Measurements from ENCODE around the gene CPLANE2. TPM values are rescaled to one million over a fixed set of nuclear protein-coding genes. Genes with fewer than 3 reads are reported as not detected.

The CPLANE2 gene
- total RNA-seq (1 to 10 TPM; 8.8 to 9.6 TPM), polyA plus RNA-seq (1 to 10 TPM; 1.7 to 2.9 (median 2.7) TPM), total RNA-seq (4.2 to 6.9 (median 5.9) reads per million in 6 experiments)

GRCh38 chr1:16236511-16237342 lies at the start of gene CPLANE2:
Gene CPLANE2 (minus strand): TSS chr1:16237183. CDS start chr1:16236742, 441 bp downstream.
- Mint-ChIP-seq H3K36me3 (peaks cover 0 to 3% (median 0%) of the 10 kb centered on the region in 3 donors), H3K4me1 (peaks cover 9 to 28% (median 20%) of the 10 kb centered on the region in 4 donors), H3K27ac (peak within 1 kb of the TSS; percentile 86 to 99 (median 96)), H3K4me3 (peak within 1 kb of the TSS; percentile 90 to 95 (median 92)), H3K9me3 (no peaks in the 10 kb centered on the region), H3K27me3 (no peaks in the 10 kb centered on the region)
- ATAC-seq (peak; percentile 79 to 83), DNase-seq (peak; percentile 92 to 97 (median 95))
- POLR2A ChIA-PET, result interaction anchor here (0.7 to 1.8 kb wide), 5 partner anchors 19 to 157 kb away, joined by 3 to 18 read pairs (median 3); no protein-coding TSS in a partner anchor

- no peak overlapping the region for H3K4me3 Mint-ChIP-seq
- POLR2A ChIA-PET, result no interaction called here
- H3K27ac Mint-ChIP-seq, result no peak overlapping the region
- peaks cover 0 to 48% (median 2%) of the 10 kb centered on the region in 3 donors for H3K36me3 Mint-ChIP-seq
- no peak for DNase-seq
- ATAC-seq, result no peak
- H3K4me1 Mint-ChIP-seq, result peaks cover 3 to 18% (median 11%) of the 10 kb centered on the region in 4 donors
- H3K9me3 Mint-ChIP-seq, result no peaks in the 10 kb centered on the region
- no peaks in the 10 kb centered on the region for H3K27me3 Mint-ChIP-seq
These were observed 49.1 kb upstream of the CPLANE2 start for GRCh38 chr1:16286122-16286521.

- no peaks in the 10 kb centered on the region for H3K27me3 Mint-ChIP-seq
- no peak for ATAC-seq
- H3K36me3 Mint-ChIP-seq, result peaks cover 0 to 42% (median 0%) of the 10 kb centered on the region in 3 donors
- DNase-seq, result no peak
- POLR2A ChIA-PET, result no interaction called here
- peak overlapping the region in 1 of 10 donors; percentile 40 for H3K27ac Mint-ChIP-seq
- H3K9me3 Mint-ChIP-seq, result no peaks in the 10 kb centered on the region
- H3K4me3 Mint-ChIP-seq, result no peak overlapping the region
- peaks cover 1 to 15% (median 5%) of the 10 kb centered on the region in 4 donors for H3K4me1 Mint-ChIP-seq
These were observed 44.8 kb upstream of the CPLANE2 start for GRCh38 chr1:16281765-16282164.

- DNase-seq, result no peak
- POLR2A ChIA-PET, result interaction anchor here (0.6 kb wide), 2 partner anchors 9 to 115 kb away, joined by 3 to 4 read pairs; no protein-coding TSS in a partner anchor
- Mint-ChIP-seq H3K4me3 (no peak overlapping the region), H3K4me1 (peaks cover 8 to 27% (median 18%) of the 10 kb centered on the region in 4 donors), H3K9me3 (no peaks in the 10 kb centered on the region), H3K27ac (peak overlapping the region in 2 of 10 donors; percentile 37 to 46), H3K27me3 (no peaks in the 10 kb centered on the region), H3K36me3 (peaks cover 0 to 52% (median 0%) of the 10 kb centered on the region in 3 donors)
- ATAC-seq, result no peak
These were observed 42.2 kb upstream of the CPLANE2 start for GRCh38 chr1:16279186-16279585.

GRCh38 chr1:16276302-16277030 lies 39.5 kb upstream of the CPLANE2 start:
- POLR2A ChIA-PET, result no interaction called here

GRCh38 chr1:16275591-16275990 lies 38.6 kb upstream of the CPLANE2 start:
- Mint-ChIP-seq H3K4me3 (no peak overlapping the region), H3K27me3 (no peaks in the 10 kb centered on the region), H3K36me3 (peaks cover 0 to 44% (median 0%) of the 10 kb centered on the region in 3 donors), H3K27ac (no peak overlapping the region), H3K4me1 (peaks cover 15 to 41% (median 30%) of the 10 kb centered on the region in 4 donors), H3K9me3 (no peaks in the 10 kb centered on the region)
- ATAC-seq (no peak), DNase-seq (no peak)
- POLR2A ChIA-PET, result no interaction called here

More at GRCh38 chr1:16276302-16277030, 39.5 kb upstream of the CPLANE2 start:
- DNase-seq, result no peak
- ATAC-seq, result no peak
- Mint-ChIP-seq H3K36me3 (peaks cover 0 to 44% (median 0%) of the 10 kb centered on the region in 3 donors), H3K27me3 (no peaks in the 10 kb centered on the region), H3K4me1 (peaks cover 10 to 32% (median 25%) of the 10 kb centered on the region in 4 donors), H3K9me3 (no peaks in the 10 kb centered on the region), H3K27ac (peak overlapping the region in 1 of 10 donors; percentile 67), H3K4me3 (no peak overlapping the region)

- peaks cover 0 to 29% (median 0%) of the 10 kb centered on the region in 3 donors for H3K36me3 Mint-ChIP-seq
- H3K4me3 Mint-ChIP-seq, result no peak overlapping the region
- POLR2A ChIA-PET, result no interaction called here
These were observed 30.8 kb upstream of the CPLANE2 start for GRCh38 chr1:16267690-16268180.

GRCh38 chr1:16266411-16267118 lies 29.6 kb upstream of the CPLANE2 start:
- peak overlapping the region in 5 of 10 donors; percentile 10 to 73 (median 23) for H3K27ac Mint-ChIP-seq
- peaks cover 0 to 28% (median 0%) of the 10 kb centered on the region in 3 donors for H3K36me3 Mint-ChIP-seq
- no peak for DNase-seq
- H3K4me1 Mint-ChIP-seq, result peaks cover 23 to 43% (median 30%) of the 10 kb centered on the region in 4 donors
- H3K9me3 Mint-ChIP-seq, result no peaks in the 10 kb centered on the region
- no peak overlapping the region for H3K4me3 Mint-ChIP-seq
- ATAC-seq, result no peak
- H3K27me3 Mint-ChIP-seq, result no peaks in the 10 kb centered on the region
- POLR2A ChIA-PET, result no interaction called here

More at GRCh38 chr1:16267690-16268180, 30.8 kb upstream of the CPLANE2 start:
- Mint-ChIP-seq H3K9me3 (no peaks in the 10 kb centered on the region), H3K27me3 (no peaks in the 10 kb centered on the region), H3K4me1 (peaks cover 24 to 45% (median 32%) of the 10 kb centered on the region in 4 donors), H3K27ac (peak overlapping the region in 6 of 10 donors; percentile 3 to 73 (median 18))
- ATAC-seq, result no peak
- no peak for DNase-seq

GRCh38 chr1:16262067-16262466 lies 25.1 kb upstream of the CPLANE2 start:
- Mint-ChIP-seq H3K4me1 (peaks cover 7 to 18% (median 11%) of the 10 kb centered on the region in 4 donors), H3K9me3 (no peaks in the 10 kb centered on the region), H3K27me3 (no peaks in the 10 kb centered on the region), H3K4me3 (no peak overlapping the region), H3K27ac (no peak overlapping the region), H3K36me3 (peaks cover 0 to 14% (median 0%) of the 10 kb centered on the region in 3 donors)
- POLR2A ChIA-PET, result no interaction called here
- ATAC-seq (no peak), DNase-seq (no peak)

GRCh38 chr1:16260814-16261213 lies 23.8 kb upstream of the CPLANE2 start:
- Mint-ChIP-seq H3K27me3 (no peaks in the 10 kb centered on the region), H3K9me3 (no peaks in the 10 kb centered on the region), H3K36me3 (peaks cover 0 to 19% (median 3%) of the 10 kb centered on the region in 3 donors), H3K27ac (peak overlapping the region in 1 of 10 donors; percentile 15), H3K4me1 (peaks cover 0 to 10% (median 5%) of the 10 kb centered on the region in 4 donors), H3K4me3 (no peak overlapping the region)
- DNase-seq, result no peak
- POLR2A ChIA-PET, result no interaction called here
- no peak for ATAC-seq

- peak overlapping the region in 6 of 10 donors; percentile 24 to 67 (median 40) for H3K27ac Mint-ChIP-seq
These were observed 21.7 kb upstream of the CPLANE2 start for GRCh38 chr1:16258591-16259135.

More at GRCh38 chr1:16258591-16259135, 21.7 kb upstream of the CPLANE2 start:
- H3K27me3 Mint-ChIP-seq, result no peaks in the 10 kb centered on the region
- H3K4me1 Mint-ChIP-seq, result peaks cover 0 to 9% (median 2%) of the 10 kb centered on the region in 4 donors
- H3K9me3 Mint-ChIP-seq, result no peaks in the 10 kb centered on the region
- no peak for ATAC-seq
- H3K4me3 Mint-ChIP-seq, result no peak overlapping the region
- DNase-seq, result no peak
- POLR2A ChIA-PET, result interaction anchor here (0.7 kb wide), 1 partner anchor 108 kb away, joined by 3 read pairs; no protein-coding TSS in a partner anchor
- H3K36me3 Mint-ChIP-seq, result peaks cover 0 to 36% (median 8%) of the 10 kb centered on the region in 3 donors
